Measurements from ENCODE around the gene OR4D5.

The OR4D5 gene

DNA sequence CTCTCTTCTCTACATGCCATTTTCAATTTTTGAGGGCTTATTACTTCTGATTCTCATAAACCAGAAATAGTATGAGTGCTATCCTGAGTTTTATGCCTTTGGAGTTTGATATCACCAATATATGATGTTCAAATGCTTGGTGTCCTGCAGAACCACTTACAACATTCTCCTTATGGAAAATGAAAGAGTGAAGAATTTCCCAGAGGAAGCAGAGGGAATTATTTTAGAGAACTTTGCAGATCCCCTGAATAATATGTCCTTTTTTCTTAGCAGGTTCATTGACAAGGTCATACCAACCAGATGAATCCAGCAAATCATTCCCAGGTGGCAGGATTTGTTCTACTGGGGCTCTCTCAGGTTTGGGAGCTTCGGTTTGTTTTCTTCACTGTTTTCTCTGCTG, at the start of gene OR4D5:
Gene OR4D5, plus strand, starts transcription at position 301 of the 400 bp plus-strand sequence. Its CDS starts 0 bp downstream, at position 301.
- DNase-seq = no peak

DNA sequence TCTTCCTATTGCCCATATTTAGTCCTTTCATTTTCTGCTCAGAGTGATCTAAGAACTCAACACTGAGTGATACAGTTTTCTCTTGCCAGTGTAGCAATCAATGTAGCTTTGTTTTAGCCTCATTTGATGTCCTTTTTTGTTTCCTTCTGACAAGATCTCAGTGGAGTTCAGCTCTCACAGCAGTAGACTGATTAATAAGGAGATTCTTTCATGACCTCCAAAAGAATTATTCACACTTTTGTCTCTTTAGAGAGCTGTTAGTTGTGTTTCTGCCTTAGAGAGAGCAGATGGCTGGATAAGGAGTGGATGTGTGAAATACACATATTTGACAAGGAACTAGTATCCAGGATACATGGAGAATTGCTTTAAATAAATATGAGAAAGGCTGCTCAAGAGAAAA, 47.4 kb upstream of the OR4D5 start:
- DNase-seq = no peak

DNA sequence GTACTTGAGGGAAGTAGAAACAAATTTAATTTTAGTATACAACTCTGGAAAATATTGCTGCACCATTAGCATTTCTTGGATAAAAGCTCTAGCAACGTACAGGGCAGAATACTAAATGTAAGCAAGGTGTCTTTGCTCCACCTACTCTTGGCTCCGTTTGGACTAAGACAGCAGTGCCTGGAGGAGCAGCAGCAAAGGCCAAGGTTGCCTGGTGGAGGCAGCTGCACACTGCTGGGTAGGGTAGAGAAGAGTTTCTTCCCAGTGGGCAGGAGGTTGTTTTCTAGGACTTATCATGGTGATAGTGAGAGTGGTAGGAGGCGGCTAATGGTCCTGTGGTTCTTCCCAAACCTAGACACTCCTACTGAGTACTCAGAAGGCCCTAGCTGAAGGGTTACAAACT, 39.6 kb upstream of the OR4D5 start:
- DNase-seq = no peak

DNA sequence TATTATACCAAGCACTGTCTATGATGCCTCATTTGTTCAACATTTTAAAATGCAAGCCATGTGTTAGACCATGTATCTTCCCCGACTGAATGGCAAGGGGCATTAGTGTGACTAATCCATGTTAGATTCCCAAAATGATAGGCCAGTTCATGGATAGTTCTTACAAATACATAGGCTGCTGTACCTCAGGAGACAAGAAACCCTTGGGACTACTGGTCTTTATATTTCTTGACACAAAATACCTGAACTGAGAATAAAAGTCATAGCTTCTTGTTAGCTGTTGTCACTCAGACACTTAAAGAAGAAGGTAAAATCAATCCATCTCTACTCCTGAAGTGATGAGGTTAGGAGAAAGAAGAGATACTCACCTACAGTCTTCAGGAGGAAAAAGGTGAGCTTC, 37.5 kb upstream of the OR4D5 start, which contains the start of gene OR8D4:
Gene OR8D4, plus strand, starts transcription at position 301 of the 400 bp plus-strand sequence. CDS start 4,265 bp downstream, outside the sequence.
- DNase-seq = no peak

DNA sequence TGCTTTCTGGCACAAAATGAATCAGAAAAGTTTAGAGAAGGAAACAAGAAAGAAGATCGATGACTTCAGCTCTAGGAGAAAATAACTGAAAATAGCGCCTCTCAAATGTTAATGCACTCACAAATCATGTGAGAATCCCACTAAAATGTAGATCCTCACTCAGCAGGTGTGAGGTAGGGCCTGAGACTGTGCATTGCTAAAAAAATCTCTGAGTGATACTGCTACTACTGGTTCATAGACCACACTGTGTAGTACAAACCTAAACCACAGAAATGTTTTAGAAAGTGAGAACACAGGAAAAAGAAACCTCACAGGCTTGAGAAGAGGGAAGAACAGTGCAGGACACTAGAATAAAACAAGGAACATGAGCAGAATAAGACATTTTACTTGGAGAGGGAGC, 35.5 kb upstream of the OR4D5 start:
- no peak for DNase-seq

DNA sequence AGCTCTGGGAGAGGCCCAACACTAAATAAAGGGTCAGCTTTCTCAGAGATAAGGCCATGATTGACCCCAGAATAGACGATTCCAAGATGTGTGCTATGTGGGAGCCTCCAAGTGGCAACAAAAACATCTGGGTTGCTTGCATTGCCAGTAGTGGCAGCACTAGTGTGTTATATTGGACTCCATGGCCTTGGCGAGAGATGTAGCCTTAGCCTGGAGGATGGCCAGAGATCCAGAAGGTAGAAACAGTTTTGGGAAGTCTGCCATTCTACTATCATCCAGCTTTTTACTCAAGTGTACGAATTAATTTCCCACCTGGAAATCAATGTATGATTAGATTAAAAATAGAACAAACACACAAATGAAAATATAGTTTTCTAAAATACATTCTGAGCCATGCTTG, 34.5 kb upstream of the OR4D5 start:
- DNase-seq = no peak

DNA sequence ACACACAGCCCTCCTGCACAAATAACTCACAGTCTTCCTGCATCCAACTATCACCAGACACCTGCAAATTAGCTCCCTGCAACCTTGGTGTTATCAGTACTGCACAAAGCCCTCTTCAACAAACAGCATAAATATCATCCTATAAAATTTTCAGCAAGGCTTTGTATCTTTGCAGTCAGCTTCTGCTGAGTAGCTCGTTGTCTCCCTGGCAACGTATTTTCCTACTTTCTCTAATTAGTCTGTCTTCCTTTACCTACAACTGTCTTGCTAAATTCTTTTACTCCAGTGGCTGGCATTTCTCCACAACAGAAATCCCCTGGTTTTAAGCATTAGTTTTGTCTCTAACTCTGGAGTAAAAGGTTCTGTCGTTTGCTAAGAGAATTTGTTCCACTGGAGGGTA, 33.6 kb upstream of the OR4D5 start:
- DNase-seq = no peak

DNA sequence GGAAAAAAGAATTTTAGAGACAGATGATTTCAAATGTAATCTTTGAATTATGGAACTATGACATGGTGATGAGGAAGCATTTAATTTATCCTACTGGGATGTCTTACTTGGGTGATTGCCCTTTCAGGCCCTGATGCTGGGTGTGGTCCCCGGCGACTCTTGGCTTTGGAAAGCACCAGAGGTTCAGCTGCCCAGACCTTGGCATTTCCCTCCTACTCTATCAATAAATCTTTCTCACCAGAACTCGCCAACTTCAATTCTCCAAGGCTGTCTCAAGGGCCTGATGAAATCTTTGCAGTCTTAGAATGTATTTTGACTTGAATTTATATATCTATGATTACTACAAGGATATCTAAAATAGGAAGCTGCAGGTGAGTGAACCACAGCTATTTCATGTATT, 18.5 kb upstream of the OR4D5 start:
- no peak for DNase-seq

DNA sequence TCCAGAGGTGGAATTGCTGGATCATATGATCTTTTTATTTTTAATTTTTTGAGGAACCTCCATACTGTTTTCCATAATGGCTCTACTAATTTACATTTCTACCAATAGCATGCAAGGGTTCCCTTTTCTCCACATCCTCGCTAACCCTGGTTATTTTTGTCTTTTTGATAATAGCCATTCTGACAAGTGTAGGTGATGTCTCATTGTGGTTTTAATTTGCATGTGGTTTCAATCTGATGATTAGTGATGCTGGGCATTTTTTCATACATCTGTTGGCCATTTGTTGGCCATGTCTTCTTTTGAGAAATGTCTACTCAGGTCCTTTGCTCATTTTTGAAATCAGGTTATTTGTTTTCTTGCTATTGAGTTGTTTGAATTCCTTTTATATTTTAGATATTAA, 15.4 kb upstream of the OR4D5 start:
- DNase-seq = no peak

DNA sequence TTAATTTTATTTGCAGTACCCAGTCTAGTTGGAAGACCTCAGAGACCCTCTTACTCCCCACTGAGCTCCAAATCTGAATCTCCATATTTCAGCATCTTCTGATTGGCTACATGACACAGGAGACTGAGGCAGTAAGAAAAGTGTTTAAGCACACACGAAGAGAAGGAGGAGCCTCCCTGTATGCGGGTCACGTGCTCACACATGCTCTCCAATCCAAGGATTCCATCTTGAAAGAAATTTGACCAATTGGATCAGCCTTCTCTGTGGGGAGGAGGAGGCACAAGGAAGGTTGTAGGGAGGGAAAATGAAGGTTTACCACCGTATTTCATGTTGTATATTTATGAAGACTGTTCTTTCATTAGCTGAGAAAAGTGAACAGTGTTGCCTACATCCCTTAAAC, 3.0 kb downstream of the OR4D5 start:
- DNase-seq = no peak

DNA sequence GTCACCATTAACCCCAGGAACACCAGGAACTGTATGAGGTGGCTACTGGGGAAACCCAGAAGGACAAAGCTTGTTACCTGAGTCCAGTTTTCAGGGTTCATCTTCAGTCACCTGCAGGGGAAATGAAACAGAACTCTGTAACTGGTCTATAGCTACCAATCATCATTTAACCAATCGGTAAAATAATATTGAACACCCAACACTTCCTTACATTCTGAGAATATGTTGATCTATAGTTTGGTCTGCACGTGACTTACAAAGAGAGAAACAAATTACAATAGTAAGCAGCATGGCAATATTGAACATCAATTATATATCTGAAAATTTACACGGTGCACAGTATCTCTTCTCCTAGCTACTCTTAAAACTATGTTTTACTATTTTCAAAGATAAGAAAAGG, 4.3 kb downstream of the OR4D5 start, which contains the start of gene OR6T1:
Gene OR6T1, minus strand, starts transcription at position 101 of the 400 bp plus-strand sequence. Its CDS starts 0 bp downstream, at position 101.
- DNase-seq = no peak

DNA sequence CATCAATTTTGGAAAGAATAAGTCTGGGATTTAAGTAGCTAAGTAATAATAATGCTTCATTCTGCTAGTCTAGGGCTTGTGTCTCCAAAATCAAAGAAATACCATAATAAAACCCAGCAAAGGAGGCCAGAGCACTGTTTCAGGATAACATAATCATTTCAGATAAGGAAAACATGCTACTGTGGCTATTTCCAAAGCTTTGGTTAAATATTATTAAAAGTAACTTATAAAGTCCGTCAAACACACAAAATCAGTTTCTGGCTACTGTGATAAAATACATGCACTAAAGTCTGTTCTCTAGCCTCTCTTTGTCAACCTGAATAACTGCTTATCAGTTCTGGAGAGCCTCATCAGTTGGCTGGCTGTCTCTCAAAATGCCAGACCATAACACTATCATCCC, 5.7 kb downstream of the OR4D5 start:
- no peak for DNase-seq

DNA sequence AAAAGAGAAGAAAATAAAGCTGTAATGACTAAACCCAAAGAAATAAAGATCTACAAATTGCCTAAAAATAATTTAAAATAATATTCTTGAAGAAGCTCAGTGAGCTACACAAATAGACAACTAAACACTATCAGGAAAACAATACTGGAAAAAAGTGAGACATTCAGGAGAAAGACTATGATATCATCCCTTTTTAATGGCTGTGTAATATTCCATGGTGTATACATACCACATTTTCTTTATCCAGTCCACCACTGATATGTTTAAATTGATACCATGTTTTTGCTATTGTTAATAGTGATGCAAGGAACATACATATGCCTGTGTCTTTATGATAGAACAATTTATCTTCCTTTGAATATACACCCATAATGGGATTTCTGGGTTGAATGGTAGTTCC, 17.3 kb downstream of the OR4D5 start:
- no peak for DNase-seq

DNA sequence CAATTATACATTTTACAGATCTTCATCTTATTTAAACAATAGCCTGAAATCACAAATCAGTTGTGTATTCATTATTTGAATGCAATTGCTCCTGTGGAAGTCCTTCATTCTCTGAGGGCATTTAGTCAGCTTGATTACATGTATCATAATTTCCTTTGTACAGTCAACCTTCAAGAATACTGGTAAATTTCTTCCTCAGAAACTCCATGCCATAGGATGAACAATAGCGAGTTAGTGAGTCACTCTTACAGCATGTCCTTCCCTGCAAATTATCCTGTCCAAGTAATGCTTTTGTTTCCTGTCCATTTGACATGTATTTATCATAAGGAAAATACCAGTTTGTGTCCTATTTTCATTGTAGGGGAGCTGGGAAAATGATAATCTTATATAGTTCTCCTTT, 34.4 kb downstream of the OR4D5 start:
- DNase-seq = no peak

DNA sequence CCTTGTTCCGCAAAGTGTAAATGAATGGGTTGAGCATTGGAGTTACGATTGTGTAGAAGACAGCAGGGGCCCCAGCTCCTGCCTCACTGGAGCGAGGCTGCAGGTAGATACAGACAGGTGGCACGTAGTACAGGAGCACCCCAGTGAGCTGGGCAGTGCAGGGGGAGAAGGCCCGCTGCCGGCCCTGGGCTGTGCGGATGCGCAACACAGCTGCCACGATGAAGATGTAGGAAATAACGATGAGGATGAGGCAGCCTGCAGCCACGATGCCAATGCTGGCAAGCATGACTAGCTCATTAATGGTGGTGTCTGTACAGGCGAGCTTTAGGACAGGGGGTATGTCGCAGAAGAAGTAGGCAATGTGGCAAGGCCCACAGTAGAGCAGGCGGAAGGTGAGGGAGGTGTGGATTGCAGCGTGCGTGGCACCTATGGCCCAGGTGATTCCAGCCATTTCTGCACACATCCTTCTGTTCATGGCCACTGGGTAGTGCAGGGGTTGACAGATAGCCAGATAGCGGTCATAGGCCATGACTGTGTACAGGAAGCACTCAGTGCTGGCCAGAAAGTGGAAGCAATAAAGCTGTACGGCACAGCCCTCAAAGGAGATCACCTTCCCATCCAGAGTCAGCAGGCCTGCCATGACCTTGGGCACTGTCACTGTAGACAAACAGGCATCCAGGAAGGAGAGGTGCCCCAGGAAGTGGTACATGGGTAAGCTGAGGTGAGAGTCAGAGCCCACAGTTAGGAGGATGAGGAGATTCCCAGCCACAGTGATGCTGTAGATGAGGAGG, 37.5 kb downstream of the OR4D5 start:
- no peak for DNase-seq

DNA sequence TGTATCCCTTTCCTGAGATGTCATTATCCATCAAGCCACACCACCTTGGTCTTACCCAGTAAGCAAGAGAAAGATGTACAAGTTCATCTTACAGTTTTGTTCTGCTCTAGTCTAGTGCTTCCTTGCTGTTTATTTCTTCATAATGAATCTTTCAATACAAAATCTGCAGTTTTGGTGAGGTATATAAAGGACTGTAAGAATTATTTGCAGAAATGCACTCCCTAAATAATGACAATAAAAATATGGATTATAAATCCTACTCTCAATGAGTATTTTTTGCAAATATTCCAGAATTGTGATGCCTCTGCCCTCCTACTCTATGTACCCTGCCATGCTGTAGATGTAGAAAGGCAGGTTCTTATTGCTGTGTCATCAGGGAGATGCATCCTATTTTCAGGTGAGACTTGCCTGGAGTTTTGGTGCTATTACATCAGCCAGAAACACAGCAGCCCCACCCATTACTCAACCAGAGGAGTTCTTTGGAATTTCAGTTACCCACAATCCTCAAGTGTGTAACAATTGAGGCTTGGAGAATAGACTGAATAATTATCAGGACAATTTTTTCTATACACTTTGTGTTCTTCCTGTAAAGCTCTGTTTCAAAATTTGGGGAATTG, 38.4 kb downstream of the OR4D5 start, which contains the start of gene OR10S1:
Gene OR10S1, minus strand, starts transcription at position 51 of the 617 bp plus-strand sequence. CDS start 117 bp downstream, outside the sequence.
- DNase-seq = no peak

DNA sequence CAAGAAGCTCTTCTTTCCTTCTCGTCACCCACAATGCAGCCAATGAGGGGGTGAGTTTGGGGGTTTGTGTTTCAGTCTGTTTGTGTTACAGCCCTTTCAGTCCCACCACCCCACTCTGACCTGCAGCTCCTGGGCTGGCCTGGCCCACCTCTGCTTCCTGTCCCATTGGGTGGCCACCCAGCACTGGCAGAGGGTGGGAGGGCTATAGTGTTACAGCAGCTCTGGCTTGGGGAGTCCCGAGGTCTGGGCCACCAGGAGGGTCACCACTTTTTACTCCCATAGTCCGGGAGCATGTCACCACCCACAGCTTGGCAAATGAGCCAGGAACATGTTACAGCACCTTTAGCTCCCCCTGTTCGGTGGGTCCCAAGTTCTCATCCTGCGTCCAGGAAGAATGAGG, 39.9 kb downstream of the OR4D5 start:
- DNase-seq = no peak

All from activated CD4-positive, alpha-beta T cell treated with anti-CD3 and anti-CD28 coated beads, Interleukin-2, amount 50 U/mL, for 48 hours (primary cell).